Sigmoid colon (tissue), 7 donors: ENCODE data around the gene ARHGAP1. TPM values are rescaled to one million over a fixed set of nuclear protein-coding genes. Genes with fewer than 3 reads are reported as not detected.

Experiments
- DNase-seq: peaks from one replicate; pipeline ENCODE4 v3.0.0-alpha.2; 2019
- H3K27ac ChIP-seq, 4 donors: fragments of 200-600 bp; sonication (generic); one replicate each; pipeline ENCODE4 v1.5.1; 2016 to 2019; ENCODE audit warnings: mild to moderate bottlenecking in 1 of 4
- H3K27me3 ChIP-seq, 3 donors: fragments of 200-600 bp; sonication (generic); one replicate each; pipeline ENCODE4 v1.5.1; 2019; ENCODE audit warnings: mild to moderate bottlenecking in 1 of 3
- H3K36me3 ChIP-seq, 4 donors: fragments of 200-600 bp; sonication (generic); one replicate each; pipeline ENCODE4 v1.5.1; 2016 to 2019
- H3K4me1 ChIP-seq, 4 donors: fragments of 200-600 bp; sonication (generic); one replicate each; pipeline ENCODE4 v1.5.1; 2017 to 2019
- H3K4me3 ChIP-seq, 4 donors: fragments of 200-600 bp; sonication (generic); one replicate each; pipeline ENCODE4 v1.5.1; 2017 to 2019; ENCODE audit warnings: mild to moderate bottlenecking in 2 of 4, moderate library complexity in 1 of 4
- H3K9me3 ChIP-seq, 4 donors: fragments of 200-600 bp in 3 of 4; sonication (generic) in 3 of 4; one replicate each; pipeline versions ENCODE4 v1.5.1 to v1.6.1; 2013 to 2019
- CTCF ChIP-seq, 4 experiments: fragments of 450-650 bp in 3 of 4; fragments of 200-600 bp in 1 of 4; IDR thresholded peaks; one replicate each; pipeline ENCODE4 v1.5.1; 2016 to 2019; ENCODE audit warnings: antibody characterized with exemption in 4 of 4, mild to moderate bottlenecking in 3 of 4, moderate library complexity in 2 of 4
- EP300 ChIP-seq, 4 donors: sonication (generic); formaldehyde crosslinking; IDR thresholded peaks; one replicate each; pipeline ENCODE4 v1.6.1; 2017; ENCODE audit warnings: antibody characterized with exemption in 4 of 4
- POLR2A ChIP-seq, 2 donors: fragments of 450-650 bp; IDR thresholded peaks; one replicate each; pipeline ENCODE4 v1.6.1; 2016; ENCODE audit warnings: antibody characterized with exemption in 2 of 2, mild to moderate bottlenecking in 2 of 2, moderate library complexity in 2 of 2
- POLR2AphosphoS5 ChIP-seq, 4 donors: sonication (generic); formaldehyde crosslinking; IDR thresholded peaks; one replicate each; pipeline ENCODE4 v1.6.1; 2017; ENCODE audit warnings: antibody characterized with exemption in 4 of 4
- WGBS, 2 donors: extraction: QIAGEN DNeasy Blood & Tissue Kit; methylation state at CpG; one replicate each; pipeline ENCODE4 v1.1.7; 2013; 5-methylcytosine and 5-hydroxymethylcytosine counted together
- intact Hi-C: fragments of 100-400 bp; cut with DNase I; formaldehyde crosslinking; loops from one replicate; pipeline ENCODE4 v1.15.1; 2023
- polyA plus RNA-seq, 3 donors: library from polyadenylated mRNA; stranded (reverse); fragments of 200-250 nt; gene quantifications; one replicate each; pipeline ENCODE4 v1.2.3, GENCODE V29; 2013
- total RNA-seq, 4 donors: library from RNA; depleted of rRNA; stranded (reverse); fragments of >200 nt; gene quantifications; one replicate each; pipeline ENCODE4 v1.1.0, GENCODE V29; 2016
- donor health status: healthy with polysubstance abuse.
- donor health status: Bipolar disorder and iron deficiency.
- donor health status: healthy.

The ARHGAP1 gene
- total and polyA plus RNA-seq, 7 donors = 25.0 to 78.2 (median 41.2) TPM

GRCh38 chr11:46686886-46687795, 13.3 kb downstream of the ARHGAP1 start:
- no peak for DNase-seq
- H3K27me3 ChIP-seq = no peaks in the 10 kb centered on the region
- H3K27ac ChIP-seq = peak overlapping the region; percentile 50 to 61 (median 60)
- peaks cover 5 to 91% (median 30%) of the 10 kb centered on the region in 4 donors for H3K36me3 ChIP-seq
- TF ChIP-seq POLR2AphosphoS5 (IDR thresholded peaks at IDR 0.05) (no peak), EP300 (IDR thresholded peaks at IDR 0.05) (no peak), POLR2A (IDR thresholded peaks at IDR 0.05) (no peak), CTCF (IDR thresholded peaks at IDR 0.05) (no peak)
- 82% methylated on average over 15 of the region's 15 CpGs for WGBS, 2 donors
- no peak overlapping the region for H3K4me3 ChIP-seq
- H3K4me1 ChIP-seq = peaks cover 0 to 33% (median 26%) of the 10 kb centered on the region in 4 donors
- intact Hi-C loops = no loop called here
- no peaks in the 10 kb centered on the region for H3K9me3 ChIP-seq

- Histone ChIP-seq H3K4me1 (peaks cover 0 to 33% (median 26%) of the 10 kb centered on the region in 4 donors), H3K27me3 (no peaks in the 10 kb centered on the region), H3K9me3 (no peaks in the 10 kb centered on the region), H3K27ac (peak overlapping the region in 3 of 4 donors; percentile 8 to 53 (median 27)), H3K4me3 (no peak overlapping the region), H3K36me3 (peaks cover 26 to 94% (median 50%) of the 10 kb centered on the region in 4 donors)
- TF ChIP-seq POLR2AphosphoS5 (IDR thresholded peaks at IDR 0.05) (no peak), POLR2A (IDR thresholded peaks at IDR 0.05) (no peak), EP300 (IDR thresholded peaks at IDR 0.05) (no peak), CTCF (IDR thresholded peaks at IDR 0.05) (no peak)
- no peak for DNase-seq
- intact Hi-C loops = no loop called here
- 53 to 70% methylated on average over 3 of the region's 3 CpGs for WGBS, 2 donors
Measured at GRCh38 chr11:46684367-46684766, 16.1 kb downstream of the ARHGAP1 start.

- H3K27me3 ChIP-seq = no peaks in the 10 kb centered on the region
- DNase-seq = no peak
- H3K36me3 ChIP-seq = peaks cover 35 to 94% (median 56%) of the 10 kb centered on the region in 4 donors
- TF ChIP-seq POLR2AphosphoS5 (IDR thresholded peaks at IDR 0.05) (no peak), CTCF (IDR thresholded peaks at IDR 0.05) (no peak), EP300 (IDR thresholded peaks at IDR 0.05) (no peak), POLR2A (IDR thresholded peaks at IDR 0.05) (no peak)
- no peaks in the 10 kb centered on the region for H3K9me3 ChIP-seq
- peaks cover 0 to 31% (median 23%) of the 10 kb centered on the region in 4 donors for H3K4me1 ChIP-seq
- WGBS, 2 donors = 96 to 97% methylated on average over 11 of the region's 11 CpGs
- H3K4me3 ChIP-seq = no peak overlapping the region
- intact Hi-C loops = no loop called here
- peak overlapping the region in 3 of 4 donors; percentile 8 to 53 (median 51) for H3K27ac ChIP-seq
Measured at GRCh38 chr11:46682773-46683752, 17.4 kb downstream of the ARHGAP1 start.

- no peak for DNase-seq
- H3K36me3 ChIP-seq = peaks cover 36 to 94% (median 50%) of the 10 kb centered on the region in 4 donors
- no peak overlapping the region for H3K27ac ChIP-seq
- H3K9me3 ChIP-seq = no peaks in the 10 kb centered on the region
- peaks cover 0 to 19% (median 14%) of the 10 kb centered on the region in 4 donors for H3K4me1 ChIP-seq
- TF ChIP-seq CTCF (IDR thresholded peaks at IDR 0.05) = no peak
- no peak for TF ChIP-seq EP300 (IDR thresholded peaks at IDR 0.05)
- TF ChIP-seq POLR2A (IDR thresholded peaks at IDR 0.05) = no peak
- no peak for TF ChIP-seq POLR2AphosphoS5 (IDR thresholded peaks at IDR 0.05)
- no peaks in the 10 kb centered on the region for H3K27me3 ChIP-seq
- WGBS, 2 donors = 94 to 97% methylated on average over 11 of the region's 11 CpGs
- no peak overlapping the region for H3K4me3 ChIP-seq
- intact Hi-C loops = no loop called here
Measured at GRCh38 chr11:46681814-46682213, 18.6 kb downstream of the ARHGAP1 start.
